B cell (primary cell): ENCODE measurements around the gene POU2F2. TPM values are rescaled to one million over a fixed set of nuclear protein-coding genes. Genes with fewer than 3 reads are reported as not detected.

ENCODE experiments used
- ATAC-seq: fragments of 200-7000 bp; cut with Tn5 transposase; one replicate; pipeline ENCODE4 v1.10.0; 2021; ENCODE audit warnings: low read depth, mild to moderate bottlenecking, moderate number of reproducible peaks, moderate library complexity
- CTCF ChIA-PET: fragments of 350-600 bp; sonication (Branson Sonifier 250); formaldehyde crosslinking; loops from one replicate; lab custom pipeline; 2021; ENCODE audit warnings: antibody characterized with exemption, inconsistent platforms; lab: Charles Lee
- POLR2A ChIA-PET: fragments of 350-600 bp; sonication (Branson Sonifier 250); formaldehyde crosslinking; loops from one replicate; lab custom pipeline; 2021; ENCODE audit warnings: antibody characterized with exemption; lab: Charles Lee
- DNase-seq: peaks from one replicate; pipeline ENCODE4 v3.0.0; 2013
- H2AFZ ChIP-seq: 2 replicates; pipeline ENCODE4 v1.6.1; 2012; ENCODE audit warnings: mild to moderate bottlenecking, low read depth, low read length; ENCODE audit not compliant: insufficient read depth, poor library complexity, severe bottlenecking
- H3K27ac ChIP-seq, 2 donors: 1 replicate in 1 of 2; 2 replicates in 1 of 2; pipeline ENCODE4 v1.5.1; 2012 to 2013; ENCODE audit warnings: low read length in 2 of 2, mild to moderate bottlenecking in 2 of 2, moderate library complexity in 1 of 2
- H3K27me3 ChIP-seq, 4 experiments: fragments of 200-600 bp in 1 of 4; sonication (generic) in 1 of 4; replicated peaks in 1 of 4; 1 replicate in 2 of 4; 2 replicates in 2 of 4; pipeline versions ENCODE4 v1.6.1 to v1.7.0; 2013 to 2016; ENCODE audit warnings: low read length in 3 of 4, mild to moderate bottlenecking in 2 of 4, mixed read lengths in 1 of 4, moderate library complexity in 1 of 4; ENCODE audit not compliant: insufficient read depth in 4 of 4, control insufficient read depth in 3 of 4; ENCODE audit errors: control extremely low read depth in 1 of 4
- H3K36me3 ChIP-seq, 2 experiments: replicated peaks in 1 of 2; 1 replicate in 1 of 2; 2 replicates in 1 of 2; pipeline versions ENCODE4 v1.6.1 to v1.7.1; 2013; ENCODE audit warnings: low read length in 1 of 2; ENCODE audit not compliant: insufficient read depth in 2 of 2, control insufficient read depth in 1 of 2; ENCODE audit errors: control extremely low read depth in 1 of 2, extremely low read depth in 1 of 2
- H3K4me1 ChIP-seq, 2 donors: fragments of 200-600 bp in 1 of 2; sonication (generic) in 1 of 2; 1 replicate in 1 of 2; 2 replicates in 1 of 2; pipeline versions ENCODE4 v1.5.1 to v1.6.1; 2013 to 2017; ENCODE audit warnings: low read length in 2 of 2; ENCODE audit not compliant: control insufficient read depth in 2 of 2, insufficient read depth in 2 of 2
- H3K4me2 ChIP-seq: replicated peaks from 2 replicates; pipeline ENCODE3; 2012; ENCODE audit warnings: mild to moderate bottlenecking, low read depth, low read length; ENCODE audit not compliant: poor library complexity, severe bottlenecking
- H3K4me3 ChIP-seq, 5 experiments: fragments of 200-600 bp in 1 of 5; sonication (generic) in 1 of 5; 1 replicate in 3 of 5; 2 replicates in 2 of 5; pipeline versions ENCODE4 v1.5.1 to v1.7.0; 2011 to 2016; ENCODE audit warnings: low read length in 4 of 5, mild to moderate bottlenecking in 4 of 5, low read depth in 2 of 5, control low read depth in 1 of 5, moderate library complexity in 1 of 5; ENCODE audit not compliant: insufficient read depth in 1 of 5; ENCODE audit errors: control extremely low read depth in 1 of 5, extremely low read depth in 1 of 5
- H3K79me2 ChIP-seq: fragments of 200-600 bp; sonication (generic); one replicate; pipeline ENCODE4 v1.6.0; 2016; ENCODE audit warnings: low read length; ENCODE audit not compliant: control insufficient read depth, insufficient read depth
- H3K9ac ChIP-seq: fragments of 200-600 bp; sonication (generic); 2 replicates; pipeline ENCODE4 v1.6.1; 2017; ENCODE audit warnings: mild to moderate bottlenecking, low read length, moderate library complexity
- H3K9me3 ChIP-seq, 3 donors: one replicate each; pipeline versions ENCODE4 v1.6.1 to v1.7.1; 2013; ENCODE audit warnings: low read length in 2 of 3; ENCODE audit not compliant: control insufficient read depth in 2 of 3, insufficient read depth in 1 of 3; ENCODE audit errors: control extremely low read depth in 1 of 3
- H4K20me1 ChIP-seq: 2 replicates; pipeline ENCODE4 v1.6.0; 2012; ENCODE audit warnings: mild to moderate bottlenecking, low read length; ENCODE audit not compliant: insufficient read depth, control insufficient read depth, poor library complexity, severe bottlenecking
- H3K27ac Mint-ChIP-seq: one replicate; pipeline ENCODE4 v1.8.0; 2021; ENCODE audit warnings: mixed read lengths
- H3K27me3 Mint-ChIP-seq: one replicate; pipeline ENCODE4 v1.8.0; 2021; ENCODE audit warnings: mixed read lengths
- H3K4me1 Mint-ChIP-seq: one replicate; pipeline ENCODE4 v1.8.0; 2021; ENCODE audit warnings: mixed read lengths
- H3K4me3 Mint-ChIP-seq: one replicate; pipeline ENCODE4 v1.8.0; 2021; ENCODE audit warnings: mixed read lengths
- H3K9me3 Mint-ChIP-seq: one replicate; pipeline ENCODE4 v1.8.0; 2022; ENCODE audit warnings: mixed read lengths; ENCODE audit not compliant: insufficient read depth
- EZH2 ChIP-seq: IDR thresholded peaks from 2 replicates; pipeline ENCODE4 v1.6.1; 2012; ENCODE audit warnings: borderline replicate concordance, low read depth, mild to moderate bottlenecking, moderate library complexity, low read length; ENCODE audit not compliant: insufficient read depth, poor library complexity, severe bottlenecking
- WGBS: methylation state at CpG from one replicate; pipeline ENCODE4 v1.1.5; 2013; ENCODE audit warnings: missing lambda C conversion rate; ENCODE audit not compliant: insufficient coverage; 5-methylcytosine and 5-hydroxymethylcytosine counted together
- intact Hi-C: fragments of 100-400 bp; cut with micrococcal nuclease; formaldehyde crosslinking; loops from one replicate; pipeline ENCODE4 v1.10.0; 2022
- polyA plus RNA-seq: library from polyadenylated mRNA; depleted of rRNA; stranded (reverse); fragments of >200 nt; gene quantifications from 2 replicates; pipeline ENCODE4 v1.2.3, GENCODE V29; 2012
- total RNA-seq, 2 donors: library from RNA; stranded (reverse); fragments of 120-200 nt in 1 of 2; gene quantifications; 1 replicate in 1 of 2; 2 replicates in 1 of 2; pipeline versions ENCODE4 v1.2.3 to v1.2.4, GENCODE V29; 2013 to 2022
- TF ChIP-seq, protein P1 (sequence below): fragments of 200-600 bp; IDR thresholded peaks from one replicate; pipeline ENCODE4 v1.8.0; 2022; ENCODE audit warnings: antibody characterized with exemption, mild to moderate bottlenecking

POU2F2 gene
- total and polyA plus RNA-seq, 2 donors (not counting 1 experiment from before 2014, with no cell fraction given) = 152 to 170 TPM

DNA sequence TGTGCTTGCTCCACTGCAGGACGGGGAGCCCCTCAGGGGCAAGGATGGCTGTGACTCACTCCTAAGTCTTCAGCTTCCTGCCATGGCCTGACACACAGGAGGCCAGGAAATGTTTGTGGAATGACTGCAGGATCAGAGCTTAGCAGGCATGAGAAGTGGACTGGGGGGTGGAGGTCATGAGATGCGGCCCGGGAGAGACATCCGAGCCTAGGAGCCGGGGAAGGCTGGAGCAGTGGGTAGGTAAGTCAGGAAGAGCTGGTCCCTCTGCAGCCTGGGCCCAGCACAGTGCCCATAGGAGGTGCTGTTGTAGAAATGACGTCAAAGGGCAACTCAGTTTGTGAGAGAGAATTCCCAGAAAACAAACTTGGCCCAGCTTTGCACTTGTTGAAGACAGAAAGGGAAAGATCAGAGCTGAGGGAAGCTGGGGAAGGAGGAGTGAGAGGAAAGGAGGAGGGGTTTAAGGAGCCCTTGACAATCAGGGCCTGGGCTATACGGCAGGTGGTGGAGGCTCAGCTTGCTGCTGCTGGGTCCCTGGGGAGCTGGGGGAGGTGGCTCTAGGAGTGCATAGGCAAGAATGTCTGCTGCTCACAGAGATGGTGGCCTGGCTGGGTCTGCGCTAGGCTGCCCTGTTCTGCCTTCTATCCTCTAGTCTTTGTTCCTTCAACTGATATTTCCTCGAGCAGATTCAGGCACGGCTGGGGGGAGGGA, 18.5 kb downstream of the POU2F2 start:
- Mint-ChIP-seq H3K27ac (peak overlapping the region; percentile 98), H3K27me3 (no peaks in the 10 kb centered on the region), H3K4me3 (peak overlapping the region; percentile 87), H3K4me1 (peaks cover 91% of the 10 kb centered on the region), H3K9me3 (no peaks in the 10 kb centered on the region)
- no peaks in the 10 kb centered on the region for H3K27me3 ChIP-seq
- H3K4me1 ChIP-seq = peaks cover 81 to 98% of the 10 kb centered on the region in 2 donors
- ATAC-seq = peak; percentile 80
- peak overlapping the region; percentile 1 for H2AFZ ChIP-seq
- no peak for TF ChIP-seq EZH2
- TF ChIP-seq, protein P1, sequence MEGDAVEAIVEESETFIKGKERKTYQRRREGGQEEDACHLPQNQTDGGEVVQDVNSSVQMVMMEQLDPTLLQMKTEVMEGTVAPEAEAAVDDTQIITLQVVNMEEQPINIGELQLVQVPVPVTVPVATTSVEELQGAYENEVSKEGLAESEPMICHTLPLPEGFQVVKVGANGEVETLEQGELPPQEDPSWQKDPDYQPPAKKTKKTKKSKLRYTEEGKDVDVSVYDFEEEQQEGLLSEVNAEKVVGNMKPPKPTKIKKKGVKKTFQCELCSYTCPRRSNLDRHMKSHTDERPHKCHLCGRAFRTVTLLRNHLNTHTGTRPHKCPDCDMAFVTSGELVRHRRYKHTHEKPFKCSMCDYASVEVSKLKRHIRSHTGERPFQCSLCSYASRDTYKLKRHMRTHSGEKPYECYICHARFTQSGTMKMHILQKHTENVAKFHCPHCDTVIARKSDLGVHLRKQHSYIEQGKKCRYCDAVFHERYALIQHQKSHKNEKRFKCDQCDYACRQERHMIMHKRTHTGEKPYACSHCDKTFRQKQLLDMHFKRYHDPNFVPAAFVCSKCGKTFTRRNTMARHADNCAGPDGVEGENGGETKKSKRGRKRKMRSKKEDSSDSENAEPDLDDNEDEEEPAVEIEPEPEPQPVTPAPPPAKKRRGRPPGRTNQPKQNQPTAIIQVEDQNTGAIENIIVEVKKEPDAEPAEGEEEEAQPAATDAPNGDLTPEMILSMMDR = no peak
- H3K4me3 ChIP-seq = peak overlapping the region in 4 of 5 experiments; percentile 16 to 49 (median 38)
- H3K79me2 ChIP-seq = peaks cover 48% of the 10 kb centered on the region
- H4K20me1 ChIP-seq = peaks cover 40% of the 10 kb centered on the region
- CTCF ChIA-PET = interaction anchor here (0.6 to 19.4 kb wide), 19 partner anchors 9 to 183 kb away, joined by 3 to 419 read pairs (median 7); partner anchors contain the start of genes GSK3A, POU2F2 and ZNF526
- DNase-seq = peak; percentile 84
- H3K27ac ChIP-seq = peak overlapping the region; percentile 71 to 79
- intact Hi-C loops = loop anchor here (1.0 kb wide), 3 partner anchors 9 to 129 kb away; partner anchors contain the start of gene GSK3A
- peak overlapping the region; percentile 42 for H3K9ac ChIP-seq
- H3K36me3 ChIP-seq = peaks cover 0 to 78% of the 10 kb centered on the region in 2 experiments
- POLR2A ChIA-PET = interaction anchor here (0.6 to 5.5 kb wide), 12 partner anchors 11 to 310 kb away, joined by 3 to 77 read pairs (median 8); partner anchors contain the start of genes GSK3A, PAFAH1B3, POU2F2 and ZNF574
- WGBS = 48% methylated on average over 7 of the region's 10 CpGs
- H3K9me3 ChIP-seq = no peaks in the 10 kb centered on the region
- peak overlapping the region; percentile 78 for H3K4me2 ChIP-seq

DNA sequence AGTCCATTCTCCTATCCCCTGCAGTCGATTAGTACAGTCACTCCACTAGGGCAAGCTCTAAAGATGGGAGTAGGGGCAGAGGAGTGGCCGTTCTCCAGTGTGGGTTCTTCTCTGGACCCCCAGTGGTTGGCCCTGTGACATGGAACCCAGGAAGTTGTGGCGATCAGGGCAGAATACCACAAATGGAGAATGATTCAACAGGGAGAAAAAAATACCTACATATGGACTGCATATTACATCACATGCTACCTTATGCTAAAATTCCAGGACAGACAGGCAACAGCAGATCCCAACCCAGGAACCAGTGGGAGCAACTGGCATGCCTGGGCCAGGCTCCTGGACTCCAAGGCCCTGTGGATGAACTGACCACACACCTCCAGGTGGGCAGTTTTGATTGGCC, 20.4 kb downstream of the POU2F2 start:
- H3K27ac Mint-ChIP-seq = peak overlapping the region; percentile 44
- intact Hi-C loops = no loop called here
- H3K9me3 ChIP-seq = no peaks in the 10 kb centered on the region
- no peaks in the 10 kb centered on the region for H3K27me3 Mint-ChIP-seq
- peaks cover 59% of the 10 kb centered on the region for H4K20me1 ChIP-seq
- no peak overlapping the region for H3K4me3 Mint-ChIP-seq
- ChIA-PET POLR2A (interaction anchor here (1.2 to 4.8 kb wide), 2 partner anchors 21 to 131 kb away, joined by 4 to 28 read pairs; partner anchors contain the start of genes GSK3A and POU2F2), CTCF (interaction anchor here (4.3 to 19.4 kb wide), 5 partner anchors 11 to 73 kb away, joined by 32 to 419 read pairs (median 150); partner anchors contain the start of gene POU2F2)
- no peak overlapping the region for H2AFZ ChIP-seq
- peak overlapping the region in 1 of 2 donors; percentile 79 for H3K27ac ChIP-seq
- H3K4me1 Mint-ChIP-seq = peaks cover 83% of the 10 kb centered on the region
- WGBS = 90% methylated on average over 2 of the region's 3 CpGs
- peaks cover 68% of the 10 kb centered on the region for H3K79me2 ChIP-seq
- H3K4me2 ChIP-seq = no peak overlapping the region
- no peaks in the 10 kb centered on the region for H3K27me3 ChIP-seq
- H3K4me1 ChIP-seq = peaks cover 64 to 84% of the 10 kb centered on the region in 2 donors
- no peaks in the 10 kb centered on the region for H3K9me3 Mint-ChIP-seq
- H3K4me3 ChIP-seq = no peak overlapping the region
- TF ChIP-seq, protein P1 = no peak
- no peak for TF ChIP-seq EZH2
- DNase-seq (no peak), ATAC-seq (no peak)
- H3K36me3 ChIP-seq = peaks cover 0 to 73% of the 10 kb centered on the region in 2 experiments
- no peak overlapping the region for H3K9ac ChIP-seq
